Pancreas (tissue), 10 donors: ENCODE measurements around the gene FRMD5. TPM values are rescaled to one million over a fixed set of nuclear protein-coding genes. Genes with fewer than 3 reads are reported as not detected.

Experiments
- ATAC-seq, 4 donors: fragments of 200-7000 bp; cut with Tn5 transposase; one replicate each; pipeline versions ENCODE4 v1.8.0 to v1.9.1; 2020; ENCODE audit warnings: mild to moderate bottlenecking in 4 of 4, moderate library complexity in 4 of 4
- DNase-seq, 6 donors: peaks; one replicate each; pipeline ENCODE4 v3.0.0-alpha.2; 2020
- FAIRE-seq: peaks from 2 replicates; lab custom pipeline; 2012; peaks lifted over from hg19 to GRCh38; lab: Jason Lieb, UNC
- H3K27ac ChIP-seq, 4 donors: fragments of 200-600 bp; sonication (generic); 1 replicate in 3 of 4; 2 replicates in 1 of 4; pipeline versions ENCODE4 v1.5.0 to v1.8.0; 2020
- H3K27me3 ChIP-seq, 4 donors: fragments of 200-600 bp; one replicate each; pipeline ENCODE4 v1.8.0; 2021
- H3K36me3 ChIP-seq, 3 donors: fragments of 200-600 bp; sonication (generic) in 1 of 3; one replicate each; pipeline versions ENCODE4 v1.5.0 to v1.8.0; 2020 to 2021
- H3K4me1 ChIP-seq, 3 donors: fragments of 200-600 bp; one replicate each; pipeline ENCODE4 v1.8.0; 2021
- H3K4me3 ChIP-seq, 4 donors: fragments of 200-600 bp; sonication (generic) in 2 of 4; one replicate each; pipeline versions ENCODE4 v1.5.0 to v1.8.0; 2020 to 2021
- H3K9me3 ChIP-seq, 4 donors: fragments of 200-600 bp; one replicate each; pipeline ENCODE4 v1.8.0; 2021
- WGBS, 2 donors: extraction: QIAGEN DNeasy Blood & Tissue Kit; methylation state at CpG; one replicate each; pipeline ENCODE4 v1.1.7; 2013; 5-methylcytosine and 5-hydroxymethylcytosine counted together
- intact Hi-C, 3 donors: fragments of 100-400 bp; cut with DNase I; formaldehyde crosslinking; loops; one replicate each; pipeline versions ENCODE4 v1.11.1 to v1.14.2; 2022
- polyA plus RNA-seq, 2 donors: library from polyadenylated mRNA; stranded (reverse); fragments of 200-250 nt; gene quantifications; one replicate each; pipeline ENCODE4 v1.2.3, GENCODE V29; 2013
- total RNA-seq, 6 donors: library from RNA; stranded (reverse); fragmentation: NEBNext Ultra II Directional in 4 of 6; extraction: Animal tissue kit (Norgen Biotek cat#: 25700) in 4 of 6; gene quantifications; one replicate each; pipeline versions ENCODE4 v1.2.1 to v1.2.4, GENCODE V29; 2021 to 2023
- TF ChIP-seq, protein P1 (sequence below), 4 donors: fragments of 200-600 bp; sonication (generic) in 3 of 4; IDR thresholded peaks; one replicate each; pipeline versions ENCODE4 v1.5.0 to v1.8.0; 2021; ENCODE audit warnings: antibody characterized with exemption in 4 of 4
- donor health status: healthy with polysubstance abuse.
- donor health status: DM: no; HTN: no; CAD: no; lungs with moderate emphysema.
- donor health status: DM: no; HTN: no; CAD: no.
- donor health status: control.
- donor health status: control.
- donor health status: Bipolar disorder and iron deficiency.
- donor health status: DM: yes; HTN: yes; CAD: no.
- donor health status: DM: no; HTN: no; CAD: no.
- donor health status: DM: no; HTN: no; CAD: no.
- donor health status: DM: yes; HTN: yes; CAD: no.

Gene FRMD5
- total and polyA plus RNA-seq, 8 donors: 0.04 to 1.5 (median 0.35) TPM; not detected in 1

- TF ChIP-seq, protein P1, sequence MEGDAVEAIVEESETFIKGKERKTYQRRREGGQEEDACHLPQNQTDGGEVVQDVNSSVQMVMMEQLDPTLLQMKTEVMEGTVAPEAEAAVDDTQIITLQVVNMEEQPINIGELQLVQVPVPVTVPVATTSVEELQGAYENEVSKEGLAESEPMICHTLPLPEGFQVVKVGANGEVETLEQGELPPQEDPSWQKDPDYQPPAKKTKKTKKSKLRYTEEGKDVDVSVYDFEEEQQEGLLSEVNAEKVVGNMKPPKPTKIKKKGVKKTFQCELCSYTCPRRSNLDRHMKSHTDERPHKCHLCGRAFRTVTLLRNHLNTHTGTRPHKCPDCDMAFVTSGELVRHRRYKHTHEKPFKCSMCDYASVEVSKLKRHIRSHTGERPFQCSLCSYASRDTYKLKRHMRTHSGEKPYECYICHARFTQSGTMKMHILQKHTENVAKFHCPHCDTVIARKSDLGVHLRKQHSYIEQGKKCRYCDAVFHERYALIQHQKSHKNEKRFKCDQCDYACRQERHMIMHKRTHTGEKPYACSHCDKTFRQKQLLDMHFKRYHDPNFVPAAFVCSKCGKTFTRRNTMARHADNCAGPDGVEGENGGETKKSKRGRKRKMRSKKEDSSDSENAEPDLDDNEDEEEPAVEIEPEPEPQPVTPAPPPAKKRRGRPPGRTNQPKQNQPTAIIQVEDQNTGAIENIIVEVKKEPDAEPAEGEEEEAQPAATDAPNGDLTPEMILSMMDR (IDR thresholded peaks at IDR 0.05): no peak
- Histone ChIP-seq H3K9me3 (no peaks in the 10 kb centered on the region), H3K4me3 (no peak overlapping the region), H3K27ac (no peak overlapping the region), H3K36me3 (no peaks in the 10 kb centered on the region), H3K4me1 (no peaks in the 10 kb centered on the region), H3K27me3 (no peaks in the 10 kb centered on the region)
- 76 to 86% methylated on average over 5 of the region's 5 CpGs for WGBS, 2 donors
- intact Hi-C loops: no loop called here
- no peak for DNase-seq
- no peak for ATAC-seq
- no peak for FAIRE-seq
Observed at GRCh38 chr15:43977072-43977884, 217.8 kb downstream of the FRMD5 start.

DNA sequence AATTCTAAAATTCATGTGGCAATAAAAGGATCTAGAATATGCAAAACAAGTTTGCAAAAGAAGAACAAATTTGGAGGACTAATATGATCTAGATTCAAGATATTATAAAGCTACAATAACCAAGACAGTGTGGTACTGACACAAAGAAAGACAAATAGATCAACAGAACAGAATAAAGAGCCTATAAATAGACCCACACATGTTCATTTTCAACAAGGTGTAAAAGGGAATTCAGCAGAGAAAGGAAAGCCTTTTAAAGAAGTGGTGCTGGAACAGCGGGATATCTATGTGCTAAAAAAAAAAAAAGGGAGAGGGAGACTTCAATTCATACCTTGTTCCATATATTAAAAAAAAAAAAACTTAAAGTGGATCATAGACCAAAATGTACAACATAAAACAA is 219.3 kb downstream of the FRMD5 start:
- WGBS, 2 donors: 86 to 88% methylated on average over 1 of the region's 1 CpG

GRCh38 chr15:43975326-43975725 is 219.7 kb downstream of the FRMD5 start:
- 47 to 53% methylated on average over 4 of the region's 4 CpGs for WGBS, 2 donors
- TF ChIP-seq, protein P1 (IDR thresholded peaks at IDR 0.05): no peak
- Histone ChIP-seq H3K36me3 (no peaks in the 10 kb centered on the region), H3K27ac (no peak overlapping the region), H3K9me3 (no peaks in the 10 kb centered on the region), H3K27me3 (no peaks in the 10 kb centered on the region), H3K4me3 (no peak overlapping the region), H3K4me1 (no peaks in the 10 kb centered on the region)
- FAIRE-seq (no peak), DNase-seq (no peak), ATAC-seq (no peak)
- intact Hi-C loops: no loop called here

More for the DNA sequence above, 219.3 kb downstream of the FRMD5 start:
- ATAC-seq (no peak), FAIRE-seq (no peak), DNase-seq (no peak)
- intact Hi-C loops: no loop called here
- H3K9me3 ChIP-seq: no peaks in the 10 kb centered on the region
- no peaks in the 10 kb centered on the region for H3K36me3 ChIP-seq
- no peak overlapping the region for H3K27ac ChIP-seq
- no peak overlapping the region for H3K4me3 ChIP-seq
- H3K4me1 ChIP-seq: no peaks in the 10 kb centered on the region
- TF ChIP-seq, protein P1 (IDR thresholded peaks at IDR 0.05): no peak
- no peaks in the 10 kb centered on the region for H3K27me3 ChIP-seq

- FAIRE-seq: no peak
- ATAC-seq: peak in 2 of 4 donors; percentile 38 to 56
- Histone ChIP-seq H3K9me3 (no peaks in the 10 kb centered on the region), H3K27ac (no peak overlapping the region), H3K36me3 (no peaks in the 10 kb centered on the region), H3K4me1 (no peaks in the 10 kb centered on the region), H3K27me3 (no peaks in the 10 kb centered on the region), H3K4me3 (no peak overlapping the region)
- 66 to 69% methylated on average over 3 of the region's 3 CpGs for WGBS, 2 donors
- DNase-seq: no peak
- TF ChIP-seq, protein P1 (IDR thresholded peaks at IDR 0.05): no peak
- intact Hi-C loops: no loop called here
Observed at GRCh38 chr15:43974852-43975251, 220.2 kb downstream of the FRMD5 start.

- intact Hi-C loops: no loop called here
- ATAC-seq (no peak), DNase-seq (no peak), FAIRE-seq (no peak)
- Histone ChIP-seq H3K27ac (no peak overlapping the region), H3K4me1 (no peaks in the 10 kb centered on the region), H3K36me3 (no peaks in the 10 kb centered on the region), H3K27me3 (no peaks in the 10 kb centered on the region), H3K4me3 (no peak overlapping the region), H3K9me3 (no peaks in the 10 kb centered on the region)
- 86 to 92% methylated on average over 1 of the region's 1 CpG for WGBS, 2 donors
- TF ChIP-seq, protein P1 (IDR thresholded peaks at IDR 0.05): no peak
Observed at GRCh38 chr15:43969802-43970375, 225.2 kb downstream of the FRMD5 start.
